Fibroblast of pulmonary artery (primary cell): Measurements from ENCODE around the gene APOC3.

Experiments
- DNase-seq: peaks from one replicate; pipeline ENCODE4 v3.0.0-alpha.2; 2010; ENCODE audit warnings: low read depth
- H3K4me3 ChIP-seq: replicated peaks from 2 replicates; pipeline ENCODE4 v1.5.1; 2011; ENCODE audit warnings: low read depth, mild to moderate bottlenecking, control low read depth, low read length, moderate library complexity
- TF ChIP-seq, protein P1 (sequence below): IDR thresholded peaks from 2 replicates; pipeline ENCODE4 v1.5.1; 2011; ENCODE audit warnings: mild to moderate bottlenecking, control low read depth, low read length, inconsistent platforms; ENCODE audit errors: missing control alignments

The APOC3 gene

DNA sequence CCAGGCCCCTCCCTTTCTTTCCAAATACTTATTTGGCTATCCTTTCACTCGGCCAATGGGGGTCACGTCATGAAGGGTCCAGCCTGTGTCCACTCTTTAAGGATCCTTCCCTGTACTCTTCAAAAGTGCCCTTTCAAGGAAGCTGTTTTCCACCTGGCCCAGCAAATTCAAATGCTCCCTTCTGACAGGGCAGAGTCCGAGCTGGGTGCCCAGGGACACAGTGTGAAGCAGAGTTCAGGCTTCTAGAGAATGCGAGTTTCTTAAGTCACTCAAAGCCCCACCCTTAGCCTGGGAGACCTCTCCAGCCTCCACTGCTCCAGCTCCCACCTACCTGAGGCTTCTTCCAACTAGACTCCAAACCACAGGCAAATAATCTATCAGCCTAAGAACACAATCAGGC lies 13.2 kb downstream of the APOC3 start:
- DNase-seq, result peak; percentile 14
- no peak overlapping the region for H3K4me3 ChIP-seq
- TF ChIP-seq, protein P1, sequence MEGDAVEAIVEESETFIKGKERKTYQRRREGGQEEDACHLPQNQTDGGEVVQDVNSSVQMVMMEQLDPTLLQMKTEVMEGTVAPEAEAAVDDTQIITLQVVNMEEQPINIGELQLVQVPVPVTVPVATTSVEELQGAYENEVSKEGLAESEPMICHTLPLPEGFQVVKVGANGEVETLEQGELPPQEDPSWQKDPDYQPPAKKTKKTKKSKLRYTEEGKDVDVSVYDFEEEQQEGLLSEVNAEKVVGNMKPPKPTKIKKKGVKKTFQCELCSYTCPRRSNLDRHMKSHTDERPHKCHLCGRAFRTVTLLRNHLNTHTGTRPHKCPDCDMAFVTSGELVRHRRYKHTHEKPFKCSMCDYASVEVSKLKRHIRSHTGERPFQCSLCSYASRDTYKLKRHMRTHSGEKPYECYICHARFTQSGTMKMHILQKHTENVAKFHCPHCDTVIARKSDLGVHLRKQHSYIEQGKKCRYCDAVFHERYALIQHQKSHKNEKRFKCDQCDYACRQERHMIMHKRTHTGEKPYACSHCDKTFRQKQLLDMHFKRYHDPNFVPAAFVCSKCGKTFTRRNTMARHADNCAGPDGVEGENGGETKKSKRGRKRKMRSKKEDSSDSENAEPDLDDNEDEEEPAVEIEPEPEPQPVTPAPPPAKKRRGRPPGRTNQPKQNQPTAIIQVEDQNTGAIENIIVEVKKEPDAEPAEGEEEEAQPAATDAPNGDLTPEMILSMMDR, result no peak

DNA sequence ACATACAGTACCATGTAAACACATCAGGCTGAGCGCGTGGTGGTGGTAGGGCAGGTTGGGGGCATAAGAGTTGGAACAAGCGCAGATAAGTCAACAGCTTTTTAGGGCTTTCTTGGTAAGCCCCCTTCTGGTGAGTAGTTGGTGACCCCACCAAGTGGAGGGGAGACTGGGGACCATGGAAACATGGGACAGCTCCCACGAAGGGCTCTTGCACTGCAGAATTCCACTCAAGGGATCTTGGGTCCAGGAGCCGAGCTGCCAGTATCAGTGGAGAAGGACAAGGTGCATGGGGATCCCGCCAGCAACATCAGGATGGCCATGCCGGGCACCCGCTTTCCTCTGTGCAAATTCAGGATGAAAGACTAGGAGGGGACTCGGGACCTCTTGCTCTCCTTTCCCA lies 14.0 kb downstream of the APOC3 start:
- no peak for DNase-seq
- TF ChIP-seq, protein P1, result no peak
- no peak overlapping the region for H3K4me3 ChIP-seq

DNA sequence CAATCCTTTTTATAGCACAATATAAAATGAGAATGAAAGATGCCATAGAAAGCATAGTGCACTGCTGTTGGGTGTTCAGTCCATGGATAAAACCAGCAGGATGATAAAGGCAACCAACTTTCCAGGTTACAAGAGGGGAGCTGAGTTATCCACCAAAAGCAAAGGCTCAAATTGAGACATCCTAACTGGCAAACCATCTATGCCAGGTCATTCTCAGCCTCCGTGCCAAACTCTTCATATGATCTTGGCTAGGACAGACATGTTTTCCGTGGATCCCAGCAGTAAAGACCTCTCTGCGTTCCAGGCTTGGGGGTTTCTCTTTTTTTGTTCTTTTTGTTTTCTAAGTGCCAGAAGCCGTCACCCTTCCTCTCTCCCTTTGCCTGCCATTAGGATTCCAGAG lies 15.0 kb downstream of the APOC3 start:
- H3K4me3 ChIP-seq, result no peak overlapping the region
- DNase-seq, result no peak
- TF ChIP-seq, protein P1, result no peak

DNA sequence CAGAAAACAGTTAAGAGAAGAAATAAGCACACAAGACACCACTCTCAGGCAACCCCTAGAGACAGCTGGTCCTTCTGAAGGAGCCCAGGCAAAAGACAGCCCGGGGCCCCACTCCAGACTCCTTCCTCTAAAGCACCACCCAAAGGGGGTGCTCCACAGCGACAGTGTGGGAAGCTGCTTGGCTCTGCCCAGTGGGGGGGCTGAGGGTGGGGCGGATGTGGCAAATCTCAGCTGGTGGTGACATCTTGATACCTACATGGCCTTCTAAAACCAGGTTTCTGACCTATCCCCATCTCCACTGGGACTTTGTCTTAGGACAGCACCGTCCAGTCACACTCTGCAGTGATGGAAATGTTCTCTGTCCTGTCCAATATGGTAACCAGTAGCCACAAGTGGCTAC lies 17.9 kb downstream of the APOC3 start:
- TF ChIP-seq, protein P1, result no peak
- no peak overlapping the region for H3K4me3 ChIP-seq
- no peak for DNase-seq

DNA sequence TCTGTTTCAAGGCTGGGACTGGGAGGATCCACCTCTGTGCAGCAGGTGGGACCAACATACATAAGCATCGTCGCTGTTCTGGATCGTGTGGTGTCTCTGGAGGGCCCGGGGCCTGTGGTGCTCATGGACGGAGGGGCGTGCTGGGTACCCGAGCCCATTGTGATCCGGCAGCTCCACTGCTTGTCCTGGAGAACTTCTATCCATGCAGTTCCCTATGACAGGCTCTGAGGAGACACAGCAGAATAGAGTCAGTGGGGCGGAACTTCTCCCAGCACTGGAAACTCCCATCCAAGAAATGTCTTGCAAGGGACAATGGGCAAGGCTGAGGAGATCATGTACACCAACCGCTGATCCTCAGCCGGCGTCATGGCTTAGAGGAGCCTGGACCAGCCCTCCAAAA lies 19.4 kb downstream of the APOC3 start:
- no peak for DNase-seq
- TF ChIP-seq, protein P1, result no peak
- H3K4me3 ChIP-seq, result no peak overlapping the region

DNA sequence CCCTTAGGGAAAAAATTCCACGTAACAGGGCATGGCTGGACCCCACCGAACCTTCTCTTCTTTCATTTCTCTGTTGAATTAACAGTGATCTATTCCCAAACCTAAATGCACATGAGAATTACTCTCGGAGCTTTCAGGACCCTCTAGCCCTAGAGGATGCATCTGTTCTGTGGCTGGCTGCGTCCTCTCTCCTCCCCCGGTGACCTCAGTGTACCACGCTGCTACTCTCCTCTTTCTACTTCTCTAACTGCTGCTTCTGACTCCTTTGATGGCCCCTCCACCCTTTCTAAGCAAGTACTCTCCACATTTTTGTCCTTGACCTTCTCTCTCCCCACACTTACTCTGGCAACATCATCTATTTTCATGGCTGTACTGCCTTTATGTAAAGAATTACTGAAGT lies 19.8 kb downstream of the APOC3 start:
- no peak for DNase-seq
- H3K4me3 ChIP-seq, result no peak overlapping the region
- TF ChIP-seq, protein P1, result no peak

DNA sequence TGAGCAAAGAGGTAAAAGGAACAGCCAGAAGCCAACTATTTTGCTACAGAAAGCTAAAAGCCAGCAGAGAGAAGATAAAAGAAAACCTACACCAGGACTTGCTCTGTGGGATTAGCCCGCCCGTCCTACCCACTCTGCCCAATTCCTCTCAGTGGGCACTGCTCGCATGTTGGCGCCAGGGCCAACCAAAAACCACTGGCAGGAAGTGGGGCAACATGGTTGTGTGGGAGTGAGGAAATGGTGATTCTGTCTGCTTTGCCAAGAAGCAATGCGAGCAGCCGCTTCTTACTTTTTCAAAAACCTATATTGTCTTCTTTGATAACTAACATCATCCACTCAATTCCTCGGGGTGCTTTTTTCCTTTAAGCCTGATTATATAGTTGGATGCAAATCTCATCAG lies 21.9 kb downstream of the APOC3 start:
- peak; percentile 59 for DNase-seq

More for the DNA sequence above, 21.9 kb downstream of the APOC3 start:
- TF ChIP-seq, protein P1, result no peak
- H3K4me3 ChIP-seq, result no peak overlapping the region
